H1 (cell line): ENCODE results near the gene ARHGAP24. TPM values are rescaled to one million over a fixed set of nuclear protein-coding genes. Genes with fewer than 3 reads are reported as not detected.

Source experiments
- CTCF ChIA-PET: fragments of 300-600 bp; sonication (Branson Sonifier 250); formaldehyde crosslinking; loops from one replicate; lab custom pipeline; 2021; ENCODE audit not compliant: partially characterized antibody; lab: Charles Lee
- POLR2A ChIA-PET: fragments of 300-600 bp; sonication (Branson Sonifier 250); formaldehyde crosslinking; loops from one replicate; lab custom pipeline; 2021; ENCODE audit warnings: inconsistent platforms; ENCODE audit not compliant: partially characterized antibody; lab: Charles Lee
- DNase-seq, 2 experiments: peaks; one replicate each; pipeline versions ENCODE4 v3.0.0 to v3.0.0-alpha.2; 2010 to 2022; ENCODE audit warnings: low spot score in 2 of 2, low read depth in 1 of 2, mixed read lengths in 1 of 2
- FAIRE-seq: peaks from 2 replicates; lab custom pipeline; 2011; peaks lifted over from hg19 to GRCh38; lab: Jason Lieb, UNC
- H2AFZ ChIP-seq: 2 replicates; pipeline ENCODE4 v1.8.1; 2012; ENCODE audit warnings: low read length, inconsistent platforms
- H2AK5ac ChIP-seq: 2 replicates; pipeline ENCODE4 v1.6.1; 2013; ENCODE audit warnings: low read depth, low read length
- H2BK120ac ChIP-seq: replicated peaks from 2 replicates; pipeline ENCODE3; 2013; ENCODE audit warnings: low read depth, low read length, inconsistent platforms
- H2BK12ac ChIP-seq: 2 replicates; pipeline ENCODE4 v1.6.1; 2013; ENCODE audit warnings: low read depth, low read length
- H2BK15ac ChIP-seq: 2 replicates; pipeline ENCODE4 v1.6.1; 2013; ENCODE audit warnings: low read length
- H2BK20ac ChIP-seq: 2 replicates; pipeline ENCODE4 v1.6.1; 2013; ENCODE audit warnings: low read length
- H2BK5ac ChIP-seq: 2 replicates; pipeline ENCODE4 v1.6.1; 2013; ENCODE audit warnings: low read depth, low read length
- H3K14ac ChIP-seq: 2 replicates; pipeline ENCODE4 v1.6.1; 2013; ENCODE audit warnings: inconsistent platforms; ENCODE audit not compliant: insufficient read length
- H3K18ac ChIP-seq: 2 replicates; pipeline ENCODE4 v1.6.1; 2013; ENCODE audit warnings: low read length; ENCODE audit errors: extremely low read depth
- H3K23ac ChIP-seq: 2 replicates; pipeline ENCODE4 v1.6.1; 2013; ENCODE audit warnings: inconsistent platforms; ENCODE audit not compliant: insufficient read length
- H3K23me2 ChIP-seq: 2 replicates; pipeline ENCODE4 v1.6.1; 2013; ENCODE audit warnings: low read depth, low read length
- H3K27ac ChIP-seq: 2 replicates; pipeline ENCODE4 v1.6.1; 2011; ENCODE audit warnings: low read depth, low read length, inconsistent platforms
- H3K27me3 ChIP-seq, 4 experiments: replicated peaks in 1 of 4; 1 replicate in 1 of 4; 2 replicates in 3 of 4; pipeline versions ENCODE4 v1.6.1 to v1.8.1; 2011 to 2013; ENCODE audit warnings: low read length in 3 of 4, mild to moderate bottlenecking in 3 of 4, inconsistent platforms in 2 of 4, mixed read lengths in 2 of 4, moderate library complexity in 1 of 4; ENCODE audit not compliant: control insufficient read depth in 3 of 4, insufficient read depth in 3 of 4; ENCODE audit errors: extremely low read depth in 1 of 4
- H3K36me3 ChIP-seq, 4 experiments: 2 replicates each; pipeline versions ENCODE4 v1.6.1 to v1.8.1; 2011 to 2013; ENCODE audit warnings: mild to moderate bottlenecking in 4 of 4, low read length in 3 of 4, moderate library complexity in 2 of 4, control low read depth in 1 of 4, inconsistent platforms in 1 of 4; ENCODE audit not compliant: insufficient read depth in 4 of 4, control insufficient read depth in 2 of 4
- H3K4ac ChIP-seq: replicated peaks from 2 replicates; pipeline ENCODE3; 2013; ENCODE audit warnings: low read length, low read depth, mixed read lengths, inconsistent platforms; ENCODE audit not compliant: insufficient read length
- H3K4me1 ChIP-seq, 4 experiments: replicated peaks in 1 of 4; 1 replicate in 1 of 4; 2 replicates in 3 of 4; pipeline versions ENCODE4 v1.6.1 to v1.8.1; 2011 to 2013; ENCODE audit warnings: low read length in 3 of 4, inconsistent platforms in 2 of 4, mixed read lengths in 1 of 4; ENCODE audit not compliant: insufficient read depth in 4 of 4, control insufficient read depth in 3 of 4
- H3K4me2 ChIP-seq, 2 experiments: 2 replicates each; pipeline versions ENCODE4 v1.6.1 to v1.8.1; 2011 to 2013; ENCODE audit warnings: low read depth in 2 of 2, low read length in 2 of 2, control low read depth in 1 of 2, inconsistent platforms in 1 of 2, mild to moderate bottlenecking in 1 of 2; ENCODE audit not compliant: insufficient read depth in 1 of 2
- H3K4me3 ChIP-seq, 4 experiments: fragments of 200-600, 300-600 bp in 1 of 4; sonication (generic), shearing (Covaris generic), sonication (Bioruptor Twin) in 1 of 4; 2 replicates each; pipeline versions ENCODE4 v1.5.1 to v1.8.1; 2011 to 2016; ENCODE audit warnings: low read length in 4 of 4, low read depth in 3 of 4, control low read depth in 2 of 4, inconsistent platforms in 2 of 4, mild to moderate bottlenecking in 2 of 4, mixed read lengths in 1 of 4, moderate library complexity in 1 of 4; ENCODE audit not compliant: insufficient read depth in 2 of 4; ENCODE audit errors: extremely low read depth in 1 of 4
- H3K56ac ChIP-seq: replicated peaks from 2 replicates; pipeline ENCODE3; 2013; ENCODE audit warnings: low read depth, mild to moderate bottlenecking, mixed read lengths, low read length, inconsistent platforms; ENCODE audit not compliant: insufficient read length
- H3K79me1 ChIP-seq: 2 replicates; pipeline ENCODE4 v1.6.1; 2013; ENCODE audit warnings: low read depth, low read length, control low read depth
- H3K79me2 ChIP-seq, 2 experiments: 2 replicates each; pipeline versions ENCODE4 v1.6.1 to v1.8.1; 2012 to 2013; ENCODE audit warnings: low read length in 2 of 2, mild to moderate bottlenecking in 2 of 2, inconsistent platforms in 1 of 2; ENCODE audit not compliant: insufficient read depth in 2 of 2, control insufficient read depth in 1 of 2
- H3K9ac ChIP-seq, 4 experiments: replicated peaks in 1 of 4; 1 replicate in 1 of 4; 2 replicates in 3 of 4; pipeline versions ENCODE4 v1.6.1 to v1.8.1; 2011 to 2013; ENCODE audit warnings: low read depth in 3 of 4, low read length in 3 of 4, control low read depth in 2 of 4, mild to moderate bottlenecking in 2 of 4, moderate library complexity in 2 of 4, inconsistent platforms in 1 of 4; ENCODE audit errors: extremely low read depth in 1 of 4
- H3K9me3 ChIP-seq, 2 experiments: 2 replicates each; pipeline versions ENCODE4 v1.6.1 to v1.8.1; 2012 to 2013; ENCODE audit warnings: mild to moderate bottlenecking in 2 of 2, moderate library complexity in 2 of 2, control low read depth in 1 of 2, inconsistent platforms in 1 of 2, low read depth in 1 of 2, low read length in 1 of 2, mixed read lengths in 1 of 2; ENCODE audit not compliant: insufficient read depth in 2 of 2
- H4K20me1 ChIP-seq, 2 experiments: replicated peaks in 1 of 2; 2 replicates each; pipeline versions ENCODE3 to v1.8.1; 2011 to 2013; ENCODE audit warnings: inconsistent platforms in 2 of 2, low read length in 2 of 2, mild to moderate bottlenecking in 1 of 2; ENCODE audit not compliant: insufficient read depth in 2 of 2, control insufficient read depth in 1 of 2
- H4K5ac ChIP-seq: 2 replicates; pipeline ENCODE4 v1.6.1; 2013; ENCODE audit warnings: low read length, low read depth, mixed read lengths, inconsistent platforms; ENCODE audit not compliant: insufficient read length
- H4K8ac ChIP-seq: 2 replicates; pipeline ENCODE4 v1.8.0; 2013; ENCODE audit warnings: mild to moderate bottlenecking, moderate library complexity, low read length, inconsistent platforms; ENCODE audit not compliant: insufficient read depth; ENCODE audit errors: extremely low read depth
- H4K91ac ChIP-seq: replicated peaks from 2 replicates; pipeline ENCODE3; 2013; ENCODE audit warnings: low read length, mixed read lengths, inconsistent platforms; ENCODE audit not compliant: insufficient read length
- BCL11A ChIP-seq, 2 experiments: IDR thresholded peaks; one replicate each; pipeline ENCODE4 v1.6.1; 2011; ENCODE audit warnings: low read depth in 2 of 2, low read length in 2 of 2, mild to moderate bottlenecking in 2 of 2
- CBX5 ChIP-seq: fragments of 300-800, 300-1000 bp; sonication (generic); IDR thresholded peaks from 2 replicates; pipeline ENCODE4 v1.7.1; 2016; ENCODE audit warnings: antibody characterized with exemption, low read length, low read depth
- EZH2 ChIP-seq: fragments of 200-600 bp; sonication (generic); IDR thresholded peaks from 2 replicates; pipeline ENCODE4 v1.7.1; 2012; ENCODE audit warnings: low read depth, mild to moderate bottlenecking, moderate library complexity, low read length, inconsistent platforms; ENCODE audit not compliant: severe bottlenecking
- JUND ChIP-seq: IDR thresholded peaks from 2 replicates; pipeline ENCODE4 v1.6.1; 2011; ENCODE audit warnings: mild to moderate bottlenecking, improper control_type of control experiment, low read length
- KDM5A ChIP-seq: fragments of 200-600 bp; IDR thresholded peaks from 2 replicates; pipeline ENCODE4 v1.7.1; 2012; ENCODE audit warnings: mild to moderate bottlenecking, low read length, inconsistent platforms, mixed read lengths
- SIN3A ChIP-seq, 2 experiments: IDR thresholded peaks in 1 of 2; conservative IDR thresholded peaks in 1 of 2; 2 replicates each; pipeline ENCODE4 v1.6.1; 2011 to 2012; ENCODE audit warnings: low read length in 2 of 2, improper control_type of control experiment in 1 of 2, low read depth in 1 of 2, mild to moderate bottlenecking in 1 of 2
- SUZ12 ChIP-seq: fragments of 200-600 bp; sonication (generic); IDR thresholded peaks from 2 replicates; pipeline ENCODE4 v1.6.1; 2012; ENCODE audit warnings: mild to moderate bottlenecking, inconsistent platforms, low read length, moderate library complexity, mixed read lengths
- TBP ChIP-seq: IDR thresholded peaks from 2 replicates; pipeline ENCODE4 v1.6.1; 2011; ENCODE audit warnings: low read depth, low read length, improper control_type of control experiment
- ZNF274 ChIP-seq: IDR thresholded peaks from 2 replicates; pipeline ENCODE4 v1.7.0; 2012; ENCODE audit warnings: low read length, borderline replicate concordance; ENCODE audit errors: extremely low read depth
- WGBS, 2 experiments: shearing (Covaris generic) in 1 of 2; methylation state at CpG; one replicate each; pipeline versions ENCODE4 v1.1.6 to v1.1.7; 2013 to 2015; ENCODE audit warnings: low lambda C conversion rate in 2 of 2, mixed read lengths in 2 of 2, inconsistent platforms in 1 of 2, low coverage in 1 of 2, missing lambda C conversion rate in 1 of 2; ENCODE audit not compliant: insufficient replicate concordance in 2 of 2, insufficient coverage in 1 of 2, insufficient read length in 1 of 2; ENCODE audit errors: extremely low coverage in 1 of 2, missing lambda C conversion rate in 1 of 2; 5-methylcytosine and 5-hydroxymethylcytosine counted together
- polyA plus RNA-seq, 7 experiments: library from polyadenylated mRNA; depleted of rRNA in 3 of 7; stranded (reverse) in 5 of 7; unstranded in 2 of 7; fragments of >200 nt in 5 of 7; fragments of 200-250 nt in 2 of 7; gene quantifications; 1 replicate in 5 of 7; 2 replicates in 1 of 7; 4 replicates in 1 of 7; pipeline versions ENCODE4 v1.2.1 to v1.2.3, GENCODE V29; 2011 to 2013; ENCODE audit warnings: missing spikeins in 2 of 7, mixed read lengths in 2 of 7
- total RNA-seq: library from RNA; stranded (reverse); fragmentation: NEBNext Ultra II Directional; extraction: Animal tissue kit (Norgen Biotek cat#: 25700); gene quantifications from 2 replicates; pipeline ENCODE4 v1.2.1, GENCODE V29; 2021
- TF ChIP-seq, protein P1 (sequence below): IDR thresholded peaks from 2 replicates; pipeline ENCODE4 v1.6.1; 2012; ENCODE audit warnings: inconsistent platforms
- TF ChIP-seq, protein P2 (sequence below): IDR thresholded peaks from 2 replicates; pipeline ENCODE4 v1.6.1; 2012; ENCODE audit warnings: inconsistent platforms

Gene ARHGAP24
- total and polyA plus RNA-seq, 2 of the 8 experiments (the other 6 are each of a cell fraction or from before 2014, with no cell fraction given) = 0.08 to 0.50 TPM

DNA sequence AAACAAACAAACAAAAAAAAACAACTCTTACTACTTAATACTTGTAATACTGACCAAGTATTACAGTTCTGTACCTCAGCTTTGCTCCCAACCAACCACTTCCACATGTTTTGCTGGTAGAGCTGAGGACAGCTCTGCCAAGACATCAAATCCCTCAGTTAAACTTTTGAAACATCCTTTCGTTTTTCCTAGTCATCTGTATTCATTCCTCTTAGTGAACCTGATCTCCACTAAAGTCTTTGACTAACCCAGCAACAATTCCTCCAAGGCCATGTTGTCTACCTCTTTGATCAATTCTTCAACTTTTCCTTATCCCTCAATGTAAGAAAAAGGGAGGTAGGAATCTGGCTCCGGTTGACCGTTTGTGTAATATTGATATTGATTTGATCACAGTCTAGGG, 247.5 kb downstream of the ARHGAP24 start:
- no peak overlapping the region for H3K4me2 ChIP-seq
- no peak overlapping the region for H3K4ac ChIP-seq
- WGBS, 2 experiments = 98% methylated on average over 3 of the region's 3 CpGs; no CpG with 5 or more reads in 1 of the 2 experiments
- H4K91ac ChIP-seq = no peak overlapping the region
- H2BK5ac ChIP-seq = no peak overlapping the region
- H3K36me3 ChIP-seq = no peaks in the 10 kb centered on the region
- CTCF ChIA-PET = interaction anchor here (2.0 kb wide), 1 partner anchor 25 kb away, joined by 6 read pairs; no protein-coding TSS in a partner anchor
- H4K5ac ChIP-seq = no peak overlapping the region
- no peak overlapping the region for H3K56ac ChIP-seq
- H3K27ac ChIP-seq = no peak overlapping the region
- no peak overlapping the region for H2AFZ ChIP-seq
- POLR2A ChIA-PET = no interaction called here
- no peak overlapping the region for H3K23ac ChIP-seq
- no peak overlapping the region for H4K8ac ChIP-seq
- no peaks in the 10 kb centered on the region for H3K23me2 ChIP-seq
- no peaks in the 10 kb centered on the region for H3K4me1 ChIP-seq
- no peak overlapping the region for H2BK15ac ChIP-seq
- H3K9ac ChIP-seq = no peak overlapping the region
- no peak overlapping the region for H2AK5ac ChIP-seq
- H4K20me1 ChIP-seq = no peaks in the 10 kb centered on the region
- no peaks in the 10 kb centered on the region for H3K79me1 ChIP-seq
- no peaks in the 10 kb centered on the region for H3K27me3 ChIP-seq
- H2BK120ac ChIP-seq = no peak overlapping the region
- no peak overlapping the region for H2BK20ac ChIP-seq
- no peaks in the 10 kb centered on the region for H3K79me2 ChIP-seq
- no peak for TF ChIP-seq ZNF274
- TF ChIP-seq SUZ12 = no peak
- TF ChIP-seq JUND = no peak
- TF ChIP-seq, protein P1, sequence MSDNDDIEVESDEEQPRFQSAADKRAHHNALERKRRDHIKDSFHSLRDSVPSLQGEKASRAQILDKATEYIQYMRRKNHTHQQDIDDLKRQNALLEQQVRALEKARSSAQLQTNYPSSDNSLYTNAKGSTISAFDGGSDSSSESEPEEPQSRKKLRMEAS = no peak
- no peak for TF ChIP-seq CBX5
- no peak for TF ChIP-seq KDM5A
- TF ChIP-seq BCL11A (IDR thresholded peaks at IDR 0.05; ENCODE audit: low read depth in 2 of 2, low read length in 2 of 2) = no peak
- TF ChIP-seq, protein P2, sequence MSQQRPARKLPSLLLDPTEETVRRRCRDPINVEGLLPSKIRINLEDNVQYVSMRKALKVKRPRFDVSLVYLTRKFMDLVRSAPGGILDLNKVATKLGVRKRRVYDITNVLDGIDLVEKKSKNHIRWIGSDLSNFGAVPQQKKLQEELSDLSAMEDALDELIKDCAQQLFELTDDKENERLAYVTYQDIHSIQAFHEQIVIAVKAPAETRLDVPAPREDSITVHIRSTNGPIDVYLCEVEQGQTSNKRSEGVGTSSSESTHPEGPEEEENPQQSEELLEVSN = no peak
- TF ChIP-seq EZH2 = no peak
- no peak for TF ChIP-seq TBP
- TF ChIP-seq SIN3A (conservative IDR thresholded peaks at IDR 0.05 in 1 of 2, IDR thresholded peaks at IDR 0.05 in 1 of 2; ENCODE audit: low read depth in 1 of 2, low read length in 2 of 2) = no peak
- TF ChIP-seq, all 59 proteins: peak for 0
- Histone ChIP-seq H3K4me3 (no peak overlapping the region), H3K9me3 (no peaks in the 10 kb centered on the region), H3K18ac (no peak overlapping the region), H3K14ac (no peak overlapping the region), H2BK12ac (no peak overlapping the region)
- DNase-seq = no peak
- no peak for FAIRE-seq
